Activated naive CD4-positive, alpha-beta T cell treated with Interleukin-2 at 50 U/mL for 16 hours (primary cell): ENCODE results near the gene DPP10.
"Not testable (repeated sequence)": the region's sequence is repeated elsewhere in the genome, so short reads cannot be mapped to it uniquely, and the experiment has no call there.

Experiments
- DNase-seq: peaks from one replicate; pipeline ENCODE4 v3.0.0-alpha.2; 2020

DPP10 gene

GRCh38 chr2:114517580-114517979 is 75.1 kb downstream of the DPP10 start:
- no peak for DNase-seq

GRCh38 chr2:114518738-114519137 is 76.3 kb downstream of the DPP10 start:
- no peak for DNase-seq

DNA sequence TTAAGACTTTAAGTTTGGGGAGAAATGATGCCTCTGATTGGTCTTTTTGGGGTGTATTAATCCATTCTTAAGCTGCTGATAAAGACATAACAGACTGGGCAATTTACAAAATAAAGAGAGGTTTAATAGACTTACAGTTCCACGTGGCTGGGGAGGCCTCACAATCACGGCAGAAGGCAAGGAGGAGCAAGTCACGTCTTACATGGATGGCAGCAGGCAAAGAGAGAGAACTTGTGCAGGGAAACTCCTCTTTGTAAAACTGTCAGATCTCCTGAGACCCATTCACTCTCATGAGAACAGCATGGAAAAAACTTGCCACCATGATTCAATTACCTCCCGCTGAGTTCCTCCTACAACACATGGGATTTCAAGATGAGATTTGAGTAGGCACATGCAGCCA is 80.2 kb downstream of the DPP10 start:
- DNase-seq: not testable (repeated sequence)

GRCh38 chr2:114525955-114526354 is 83.5 kb downstream of the DPP10 start:
- DNase-seq: no peak

DNA sequence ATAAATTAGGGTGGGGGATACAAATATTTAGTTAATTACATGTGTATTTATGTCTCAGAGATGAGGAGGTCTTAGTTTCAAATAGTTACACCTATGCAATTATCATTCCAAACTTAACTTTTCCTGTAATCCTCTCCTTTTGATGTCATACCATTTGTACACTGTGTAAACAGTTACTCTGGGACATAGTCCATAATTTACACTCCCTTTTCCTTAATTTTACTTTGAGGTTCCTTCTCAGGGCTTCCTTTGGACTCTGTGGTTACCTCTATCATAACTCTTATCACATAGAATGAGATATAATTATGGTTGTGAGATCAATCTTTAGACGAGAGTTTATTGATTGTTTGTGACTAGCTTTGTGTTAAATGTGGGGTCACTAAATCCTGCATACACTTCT is 84.4 kb downstream of the DPP10 start:
- no peak for DNase-seq

- no peak for DNase-seq
Observed at GRCh38 chr2:114527330-114527983, 85.0 kb downstream of the DPP10 start.

DNA sequence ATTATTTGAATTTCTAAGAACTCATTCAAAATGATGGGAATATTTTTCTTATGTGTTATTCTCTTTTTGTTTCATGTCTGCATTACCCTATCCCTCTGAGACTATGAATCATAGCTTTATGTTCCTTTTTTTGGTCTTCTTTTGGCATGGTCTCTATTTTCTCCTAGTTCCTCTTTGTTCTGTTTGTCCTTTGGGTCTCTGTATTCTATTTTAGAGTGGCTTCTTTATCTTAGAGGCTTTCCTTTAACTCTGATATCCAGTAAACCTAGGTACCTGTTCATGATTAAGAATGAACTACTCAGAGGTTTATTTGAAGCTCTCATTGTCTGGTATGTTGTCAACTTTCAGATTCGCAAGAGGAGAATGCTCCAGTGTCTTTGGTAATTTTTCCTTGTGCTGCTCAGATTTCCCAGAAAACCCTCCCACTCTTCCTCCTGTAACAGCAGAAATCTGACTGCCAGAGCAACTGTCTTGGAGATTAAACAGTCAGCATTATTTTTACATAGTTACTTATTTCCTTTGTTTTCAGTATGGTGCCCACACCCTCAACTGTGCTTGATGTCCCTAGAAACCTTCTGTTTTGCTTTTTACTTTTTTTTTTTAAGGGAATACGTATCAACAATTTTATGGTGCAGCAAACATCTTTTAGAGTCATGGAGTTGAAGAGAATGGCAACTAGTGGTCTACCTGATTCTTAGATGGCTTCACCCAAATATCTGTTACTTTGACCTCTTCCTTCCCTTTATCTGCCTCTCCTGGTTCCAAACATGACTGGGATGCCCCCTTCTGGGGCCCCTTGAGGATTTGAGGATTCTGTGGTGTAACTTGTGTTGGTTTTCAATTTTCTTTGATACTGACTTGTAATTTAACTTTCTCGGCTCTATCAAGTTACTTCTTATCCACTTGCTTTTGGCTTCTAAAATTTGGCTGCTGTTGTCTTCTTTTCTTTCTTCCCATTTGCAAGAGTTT is 92.0 kb downstream of the DPP10 start:
- DNase-seq: no peak

- DNase-seq: no peak
Observed at GRCh38 chr2:114537777-114538176, 95.3 kb downstream of the DPP10 start.

DNA sequence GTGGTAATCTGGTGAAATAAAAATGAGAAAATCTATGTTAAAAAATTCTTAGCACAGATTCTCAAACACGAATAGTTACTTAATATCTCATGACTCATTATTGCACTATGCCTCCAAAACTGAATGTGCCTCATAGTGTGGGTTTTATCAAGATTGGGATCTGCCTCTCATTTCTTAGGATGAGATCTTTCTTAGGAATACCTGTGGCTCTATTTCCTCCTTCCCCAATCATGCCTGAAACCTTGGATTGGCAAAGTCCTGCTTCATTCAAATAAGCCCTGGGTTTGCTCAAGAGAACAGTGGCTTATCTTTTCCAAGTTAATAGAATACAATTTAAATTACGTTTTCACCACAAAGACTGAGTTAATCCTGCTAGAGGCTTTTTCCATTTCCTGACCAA is 100.3 kb downstream of the DPP10 start:
- no peak for DNase-seq

DNA sequence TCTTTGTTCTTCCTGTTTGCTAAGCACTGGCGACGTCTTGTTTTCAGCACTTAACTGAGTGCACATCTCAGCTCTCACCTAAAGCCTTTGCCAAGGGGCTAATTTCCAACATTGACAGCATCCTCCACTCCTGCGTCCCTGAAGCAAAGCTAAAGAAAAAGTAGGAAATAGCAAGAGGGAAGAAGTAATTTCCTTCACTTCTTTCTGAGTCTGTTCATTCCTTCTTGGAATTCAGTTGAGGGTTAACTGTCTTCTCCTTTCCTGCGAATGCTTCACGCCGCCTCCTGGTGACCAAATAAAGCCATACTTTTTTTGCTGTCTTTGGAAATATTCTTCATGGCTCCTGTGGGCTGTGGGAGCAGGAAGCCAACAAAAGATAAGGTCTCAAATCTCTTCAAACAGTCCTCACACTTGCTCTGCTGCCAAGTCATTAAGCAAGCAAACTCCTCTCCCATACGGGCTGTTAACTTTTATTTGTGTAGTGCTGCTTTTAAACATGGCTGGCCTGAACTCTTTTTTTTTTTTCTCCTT is 100.9 kb downstream of the DPP10 start:
- DNase-seq: no peak

- no peak for DNase-seq
Observed at GRCh38 chr2:114545052-114545451, 102.6 kb downstream of the DPP10 start.

DNA sequence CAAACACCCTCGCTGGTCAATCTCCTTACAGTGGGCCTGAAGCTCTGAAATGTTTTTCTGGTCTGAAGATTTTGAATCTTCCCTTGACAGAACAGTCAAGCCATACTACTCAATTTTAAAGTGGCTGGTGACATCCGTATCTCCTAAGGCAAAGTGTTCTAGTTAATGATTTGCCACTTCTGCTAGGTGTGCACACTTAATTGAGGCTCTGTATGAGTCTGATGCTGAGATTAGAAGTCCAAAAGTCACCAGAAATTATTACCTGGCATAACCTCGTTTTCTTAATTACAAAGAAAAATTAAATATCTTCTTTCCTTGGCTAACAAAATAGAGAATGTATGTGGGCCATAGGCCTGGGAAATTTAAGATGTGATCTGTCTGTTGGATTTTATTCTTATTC is 104.1 kb downstream of the DPP10 start:
- no peak for DNase-seq

GRCh38 chr2:114548151-114548550 is 105.7 kb downstream of the DPP10 start:
- no peak for DNase-seq

DNA sequence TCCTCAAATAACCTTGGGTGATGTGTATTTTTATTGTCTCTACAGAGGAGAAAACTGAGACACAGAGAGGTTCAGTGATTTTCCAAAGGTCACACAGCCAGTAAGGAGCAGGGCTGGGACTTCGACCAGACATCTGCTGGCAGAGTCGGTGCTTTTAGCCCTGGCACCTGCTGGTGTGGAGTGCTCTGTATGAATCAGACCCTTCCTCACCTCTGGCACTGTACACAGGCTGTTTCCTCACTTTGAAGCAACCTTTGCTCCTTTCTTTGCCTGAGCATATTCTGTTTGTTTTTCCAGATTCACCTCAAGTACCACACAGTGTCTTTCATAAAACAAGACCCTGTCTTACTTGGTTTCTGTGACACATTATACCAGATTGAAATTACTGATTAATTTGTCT is 107.9 kb downstream of the DPP10 start:
- DNase-seq: no peak

- no peak for DNase-seq
Observed at GRCh38 chr2:114550895-114551793, 108.7 kb downstream of the DPP10 start.

GRCh38 chr2:114553027-114553426 is 110.6 kb downstream of the DPP10 start:
- no peak for DNase-seq

- DNase-seq: no peak
Observed at GRCh38 chr2:114569166-114569565, 126.7 kb downstream of the DPP10 start.

- DNase-seq: no peak
Observed at GRCh38 chr2:114577657-114578056, 135.2 kb downstream of the DPP10 start.

DNA sequence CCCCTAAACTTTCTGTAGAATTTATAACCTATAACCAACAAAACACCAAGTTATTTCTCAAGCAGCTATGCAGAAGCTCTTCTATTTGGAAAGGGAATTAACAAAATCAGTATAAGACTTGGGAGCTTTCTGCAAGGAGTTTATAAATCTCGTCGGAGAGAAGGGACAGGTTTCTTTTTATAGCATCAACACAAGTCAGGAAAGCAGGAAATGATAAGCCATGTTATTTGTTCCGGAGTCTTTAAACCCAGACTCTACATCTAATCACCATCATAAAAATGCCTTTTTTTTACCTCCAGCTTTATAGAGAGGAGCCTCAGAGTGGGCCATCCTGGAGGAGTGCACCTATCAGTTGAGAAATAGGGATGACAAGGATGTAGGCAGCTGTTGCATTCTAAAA is 137.1 kb downstream of the DPP10 start:
- DNase-seq: no peak

- DNase-seq: no peak
Observed at GRCh38 chr2:114580691-114581090, 138.2 kb downstream of the DPP10 start.

DNA sequence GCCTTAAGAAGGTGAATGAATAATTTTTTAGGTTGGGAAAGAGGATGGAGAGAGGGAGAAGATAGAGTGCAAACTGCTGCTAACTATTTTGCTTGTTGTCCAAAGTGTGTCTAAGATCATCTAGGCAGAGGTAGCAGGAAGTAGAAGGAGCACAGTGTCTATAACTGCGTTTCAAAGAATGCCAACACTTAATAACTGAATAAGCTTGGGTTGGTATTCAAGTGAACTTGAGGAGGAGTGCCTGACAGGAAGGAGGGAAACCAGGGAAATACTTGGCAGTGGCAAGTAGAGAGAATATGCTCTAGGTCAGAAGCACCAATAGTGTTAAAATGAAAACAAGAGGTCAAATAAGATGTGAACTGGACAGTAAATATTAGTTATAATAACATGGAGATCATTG is 155.9 kb downstream of the DPP10 start:
- no peak for DNase-seq

DNA sequence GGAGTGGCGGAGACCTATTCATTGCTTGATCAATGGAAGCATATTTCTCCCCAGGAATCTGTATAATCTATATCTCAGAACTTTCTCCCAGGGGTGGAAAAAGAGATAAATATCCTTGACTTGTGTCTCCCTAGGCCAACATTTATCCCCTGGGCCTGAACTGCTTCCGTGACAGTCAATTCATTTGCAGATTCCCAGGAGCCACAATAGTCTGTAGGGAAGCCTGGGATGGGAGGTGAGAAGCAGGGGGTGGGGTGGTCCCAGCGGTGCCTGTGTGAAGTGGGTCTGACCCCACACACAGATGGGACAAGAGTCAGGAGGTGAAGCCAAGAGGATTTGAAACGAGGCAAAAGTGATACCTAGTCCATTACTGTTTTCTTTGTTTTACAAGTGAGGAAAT is 166.8 kb downstream of the DPP10 start:
- DNase-seq: no peak

DNA sequence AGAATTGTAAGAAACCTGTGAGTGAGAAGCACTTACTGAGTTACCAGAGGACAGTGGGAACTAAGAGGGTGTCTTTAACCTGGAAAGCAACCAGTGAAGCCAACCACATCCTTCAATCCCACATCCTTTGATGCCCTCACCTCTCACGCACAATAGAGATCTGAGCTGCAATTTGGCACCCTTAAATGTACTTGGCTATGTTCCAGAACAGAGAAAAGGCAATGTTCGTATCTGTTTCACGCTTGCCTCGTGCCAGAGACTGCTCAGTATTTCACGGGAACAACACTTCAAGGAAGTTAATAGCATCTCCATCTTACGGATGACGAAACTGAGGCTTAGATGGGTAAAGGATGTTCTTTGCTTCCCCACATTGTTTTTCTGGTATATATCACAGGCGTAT is 167.4 kb downstream of the DPP10 start:
- DNase-seq: no peak
